H9 (cell line): ENCODE data around the gene TMEM134. TPM values are rescaled to one million over a fixed set of nuclear protein-coding genes. Genes with fewer than 3 reads are reported as not detected.

ENCODE experiments used
- DNase-seq: peaks from one replicate; pipeline ENCODE4 v3.0.0-alpha.2; 2017
- H2AFZ ChIP-seq: one replicate; pipeline ENCODE4 v1.6.1; 2013; ENCODE audit warnings: mild to moderate bottlenecking, low read length, control low read depth, moderate library complexity
- H2AK5ac ChIP-seq: 2 replicates; pipeline ENCODE4 v1.6.1; 2013; ENCODE audit warnings: low read length, control low read depth, mixed read lengths; ENCODE audit not compliant: insufficient read length
- H2BK120ac ChIP-seq: one replicate; pipeline ENCODE4 v1.6.1; 2013; ENCODE audit warnings: low read depth, mild to moderate bottlenecking, low read length, control low read depth, inconsistent platforms; ENCODE audit not compliant: poor library complexity, severe bottlenecking
- H2BK12ac ChIP-seq: 2 replicates; pipeline ENCODE4 v1.6.1; 2013; ENCODE audit warnings: low read length, control low read depth, mixed read lengths, low read depth; ENCODE audit not compliant: insufficient read length
- H2BK15ac ChIP-seq: 2 replicates; pipeline ENCODE4 v1.6.1; 2013; ENCODE audit warnings: low read depth, low read length, control low read depth
- H2BK20ac ChIP-seq: one replicate; pipeline ENCODE4 v1.6.1; 2013; ENCODE audit warnings: low read depth, mild to moderate bottlenecking, low read length, control low read depth, inconsistent platforms; ENCODE audit not compliant: poor library complexity, severe bottlenecking
- H2BK5ac ChIP-seq: 2 replicates; pipeline ENCODE4 v1.6.1; 2013; ENCODE audit warnings: low read length, control low read depth, mixed read lengths; ENCODE audit not compliant: insufficient read length
- H3K14ac ChIP-seq: 2 replicates; pipeline ENCODE4 v1.6.1; 2013; ENCODE audit warnings: low read length, control low read depth; ENCODE audit not compliant: insufficient read depth
- H3K18ac ChIP-seq: 2 replicates; pipeline ENCODE4 v1.6.1; 2013; ENCODE audit warnings: low read depth, mild to moderate bottlenecking, mixed read lengths, low read length, control low read depth; ENCODE audit not compliant: insufficient read length
- H3K23ac ChIP-seq: 2 replicates; pipeline ENCODE4 v1.6.1; 2013; ENCODE audit warnings: low read length, control low read depth, mixed read lengths, low read depth; ENCODE audit not compliant: insufficient read length
- H3K23me2 ChIP-seq: 2 replicates; pipeline ENCODE4 v1.6.1; 2013; ENCODE audit warnings: low read depth, mild to moderate bottlenecking, mixed read lengths, low read length, control low read depth; ENCODE audit not compliant: insufficient read length, poor library complexity, severe bottlenecking
- H3K27ac ChIP-seq: 2 replicates; pipeline ENCODE4 v1.5.1; 2013; ENCODE audit warnings: low read length, control low read depth, mixed read lengths, low read depth; ENCODE audit not compliant: insufficient read length
- H3K27me3 ChIP-seq: 2 replicates; pipeline ENCODE4 v1.6.1; 2013; ENCODE audit warnings: low read length, control low read depth, inconsistent platforms; ENCODE audit not compliant: insufficient read depth
- H3K4ac ChIP-seq: 2 replicates; pipeline ENCODE4 v1.6.1; 2013; ENCODE audit warnings: low read depth, mild to moderate bottlenecking, control low read depth, inconsistent platforms, low read length, moderate library complexity
- H3K4me1 ChIP-seq: 2 replicates; pipeline ENCODE4 v1.6.1; 2013; ENCODE audit warnings: low read length, control low read depth, inconsistent platforms; ENCODE audit not compliant: insufficient read depth
- H3K4me2 ChIP-seq: 2 replicates; pipeline ENCODE4 v1.6.1; 2013; ENCODE audit warnings: low read length, control low read depth, mixed read lengths; ENCODE audit not compliant: insufficient read length, insufficient read depth
- H3K56ac ChIP-seq: 2 replicates; pipeline ENCODE4 v1.6.1; 2013; ENCODE audit warnings: low read depth, mild to moderate bottlenecking, mixed read lengths, low read length, control low read depth; ENCODE audit not compliant: insufficient read length
- H3K79me1 ChIP-seq: 2 replicates; pipeline ENCODE4 v1.6.1; 2013; ENCODE audit warnings: low read depth, mild to moderate bottlenecking, moderate library complexity, low read length, control low read depth, inconsistent platforms; ENCODE audit not compliant: insufficient read depth, poor library complexity, severe bottlenecking
- H3K79me2 ChIP-seq: 2 replicates; pipeline ENCODE4 v1.6.1; 2013; ENCODE audit warnings: low read length, control low read depth, inconsistent platforms; ENCODE audit not compliant: insufficient read depth
- H3K9ac ChIP-seq: 2 replicates; pipeline ENCODE4 v1.6.1; 2013; ENCODE audit warnings: low read length, control low read depth, mixed read lengths; ENCODE audit not compliant: insufficient read length; ENCODE audit errors: extremely low read depth
- H3K9me3 ChIP-seq: one replicate; pipeline ENCODE4 v1.6.1; 2013; ENCODE audit warnings: low read depth, low read length, inconsistent platforms; ENCODE audit not compliant: control insufficient read depth
- H3T11ph ChIP-seq: one replicate; pipeline ENCODE4 v1.6.1; 2013; ENCODE audit warnings: mild to moderate bottlenecking, low read length, control low read depth, inconsistent platforms
- H4K20me1 ChIP-seq: one replicate; pipeline ENCODE4 v1.6.1; 2013; ENCODE audit not compliant: control insufficient read depth, insufficient read length, insufficient read depth
- H4K5ac ChIP-seq: 2 replicates; pipeline ENCODE4 v1.6.1; 2013; ENCODE audit warnings: low read depth, mild to moderate bottlenecking, mixed read lengths, low read length, control low read depth; ENCODE audit not compliant: insufficient read length
- H4K8ac ChIP-seq: replicated peaks from 2 replicates; pipeline ENCODE4 v1.6.1; 2013; ENCODE audit warnings: low read length, control low read depth, mixed read lengths, low read depth; ENCODE audit not compliant: insufficient read length
- H4K91ac ChIP-seq: 2 replicates; pipeline ENCODE4 v1.6.1; 2013; ENCODE audit warnings: low read depth, mild to moderate bottlenecking, moderate library complexity, mixed read lengths, low read length, control low read depth; ENCODE audit not compliant: insufficient read length
- H3K27ac Mint-ChIP-seq, 3 experiments: 2 replicates in 2 of 3; 3 replicates in 1 of 3; pipeline ENCODE4 v1.8.0; 2020 to 2021; ENCODE audit warnings: mixed read lengths in 3 of 3, mild to moderate bottlenecking in 1 of 3, moderate library complexity in 1 of 3
- H3K27me3 Mint-ChIP-seq: 2 replicates; pipeline ENCODE4 v1.8.0; 2021; ENCODE audit warnings: low read depth, mild to moderate bottlenecking, moderate library complexity, mixed read lengths
- H3K36me3 Mint-ChIP-seq, 3 experiments: 2 replicates in 2 of 3; 3 replicates in 1 of 3; pipeline ENCODE4 v1.8.0; 2020 to 2021; ENCODE audit warnings: low read depth in 3 of 3, mixed read lengths in 3 of 3; ENCODE audit not compliant: insufficient read depth in 1 of 3
- H3K4me1 Mint-ChIP-seq, 2 experiments: 2 replicates each; pipeline ENCODE4 v1.8.0; 2020; ENCODE audit warnings: mixed read lengths in 2 of 2
- H3K4me3 Mint-ChIP-seq, 2 experiments: 2 replicates in 1 of 2; 3 replicates in 1 of 2; pipeline ENCODE4 v1.8.0; 2020 to 2021; ENCODE audit warnings: mild to moderate bottlenecking in 2 of 2, mixed read lengths in 2 of 2, moderate library complexity in 1 of 2
- H3K9me3 Mint-ChIP-seq, 2 experiments: 2 replicates in 1 of 2; 3 replicates in 1 of 2; pipeline ENCODE4 v1.8.0; 2020; ENCODE audit warnings: mild to moderate bottlenecking in 2 of 2, mixed read lengths in 2 of 2, moderate library complexity in 1 of 2
- CTCF ChIP-seq: fragments of 200-600 bp; sonication (generic); conservative IDR thresholded peaks from 3 replicates; pipeline ENCODE4 v1.8.0; 2021; ENCODE audit warnings: antibody characterized with exemption, mild to moderate bottlenecking
- WGBS: extraction: QIAGEN DNeasy Blood & Tissue Kit; methylation state at CpG from one replicate; pipeline ENCODE4 v1.1.7; 2013; ENCODE audit warnings: missing lambda C conversion rate, low lambda C conversion rate, mixed read lengths; ENCODE audit not compliant: insufficient read length; ENCODE audit errors: extremely low coverage; 5-methylcytosine and 5-hydroxymethylcytosine counted together
- total RNA-seq: library from RNA; stranded (reverse); gene quantifications from 2 replicates; pipeline ENCODE4 v1.2.1, GENCODE V29; 2021

The TMEM134 gene
- total RNA-seq, 1 experiment from 2014 or later: 53.6 TPM

GRCh38 chr11:67505605-67506396, 36.8 kb upstream of the TMEM134 start:
- peaks cover 6 to 19% (median 14%) of the 10 kb centered on the region in 3 experiments; a peak in 6 of 7 replicates for H3K36me3 Mint-ChIP-seq
- H3K9me3 Mint-ChIP-seq: no peaks in the 10 kb centered on the region; a peak in 1 of 5 replicates
- H3K56ac ChIP-seq: no peak overlapping the region
- H3K4me2 ChIP-seq: no peak overlapping the region
- peaks cover 2% of the 10 kb centered on the region; the same call in 1 of the 2 replicates for H3K79me2 ChIP-seq
- no peak overlapping the region for H4K5ac ChIP-seq
- H2BK5ac ChIP-seq: no peak overlapping the region
- no peaks in the 10 kb centered on the region for H3K27me3 ChIP-seq
- H3K27ac ChIP-seq: no peak overlapping the region
- H3K79me1 ChIP-seq: no peaks in the 10 kb centered on the region
- no peak overlapping the region for H3K23ac ChIP-seq
- no peak overlapping the region for H2BK15ac ChIP-seq
- H2BK20ac ChIP-seq: no peak overlapping the region
- H3K4me1 ChIP-seq: no peaks in the 10 kb centered on the region
- no peak overlapping the region for H3K4ac ChIP-seq
- H3K14ac ChIP-seq: no peak overlapping the region
- no CpG with 5 or more reads among the region's 17 CpGs for WGBS
- H4K20me1 ChIP-seq: no peaks in the 10 kb centered on the region
- peak overlapping the region; percentile 79 to 82 for H3K4me3 Mint-ChIP-seq
- H3K18ac ChIP-seq: no peak overlapping the region
- no peak overlapping the region for H3K9ac ChIP-seq
- peaks cover 17% of the 10 kb centered on the region for H3K23me2 ChIP-seq
- H4K91ac ChIP-seq: no peak overlapping the region
- peaks cover 19 to 30% of the 10 kb centered on the region in 2 experiments for H3K4me1 Mint-ChIP-seq
- peak overlapping the region in 2 of 3 experiments; percentile 76 to 89; a peak in 5 of 7 replicates for H3K27ac Mint-ChIP-seq
- H3K27me3 Mint-ChIP-seq: peaks cover 18% of the 10 kb centered on the region
- no peak overlapping the region for H2BK120ac ChIP-seq
- peak; percentile 95 for DNase-seq
- no peak overlapping the region for H2AK5ac ChIP-seq
- H3K9me3 ChIP-seq: no peaks in the 10 kb centered on the region
- no peak overlapping the region for H3T11ph ChIP-seq
- H2BK12ac ChIP-seq: no peak overlapping the region
- TF ChIP-seq CTCF: peak; percentile 98
- H4K8ac ChIP-seq: no peak overlapping the region
- no peak overlapping the region for H2AFZ ChIP-seq
